Measurements from ENCODE around the gene NKX1-1.
"Not testable (repeated sequence)": the region's sequence is repeated elsewhere in the genome, so short reads cannot be mapped to it uniquely, and the experiment has no call there.

- not testable (repeated sequence) for TF ChIP-seq CTCF, POLR2A (IDR thresholded peaks at IDR 0.05)
Measured at GRCh38 chr4:1395389-1395820, 10.8 kb downstream of the NKX1-1 start.
